Fibroblast of lung (primary cell): ENCODE data around the gene RHEBL1. TPM values are rescaled to one million over a fixed set of nuclear protein-coding genes. Genes with fewer than 3 reads are reported as not detected.
A peak's percentile ranks its signal among the peaks of the same experiment; 100 is the strongest.

ENCODE experiments used
- DNase-seq, 2 donors: peaks; one replicate each; pipeline versions ENCODE4 v3.0.0 to v3.0.0-alpha.2; 2010; ENCODE audit warnings: low read depth in 2 of 2
- H2AFZ ChIP-seq: 2 replicates; pipeline ENCODE4 v1.5.1; 2012; ENCODE audit warnings: low read length, control low read depth, inconsistent platforms
- H3K27ac ChIP-seq: 2 replicates; pipeline ENCODE4 v1.5.1; 2011; ENCODE audit warnings: low read length, control low read depth; ENCODE audit not compliant: insufficient read depth
- H3K27me3 ChIP-seq: 2 replicates; pipeline ENCODE4 v1.5.1; 2011; ENCODE audit warnings: mild to moderate bottlenecking, low read length; ENCODE audit not compliant: control insufficient read depth, insufficient read depth
- H3K36me3 ChIP-seq: 2 replicates; pipeline ENCODE4 v1.5.1; 2011; ENCODE audit warnings: low read length; ENCODE audit not compliant: control insufficient read depth, insufficient read depth
- H3K4me1 ChIP-seq: 2 replicates; pipeline ENCODE4 v1.5.1; 2011; ENCODE audit warnings: low read length; ENCODE audit not compliant: control insufficient read depth, insufficient read depth; ENCODE audit errors: extremely low read depth
- H3K4me2 ChIP-seq: 2 replicates; pipeline ENCODE4 v1.5.1; 2011; ENCODE audit warnings: low read length, control low read depth; ENCODE audit not compliant: insufficient read depth; ENCODE audit errors: extremely low read depth
- H3K4me3 ChIP-seq, 4 experiments: fragments of 200-600 bp in 1 of 4; sonication (generic) in 1 of 4; replicated peaks in 1 of 4; 2 replicates each; pipeline ENCODE4 v1.5.1; 2011 to 2016; ENCODE audit warnings: low read length in 4 of 4, low read depth in 3 of 4, mild to moderate bottlenecking in 3 of 4, control low read depth in 2 of 4, inconsistent platforms in 1 of 4, mixed read lengths in 1 of 4; ENCODE audit not compliant: insufficient read depth in 1 of 4; ENCODE audit errors: control extremely low read depth in 1 of 4
- H3K79me2 ChIP-seq: 2 replicates; pipeline ENCODE4 v1.5.1; 2012; ENCODE audit warnings: mild to moderate bottlenecking, low read length, inconsistent platforms; ENCODE audit not compliant: control insufficient read depth, insufficient read depth
- H3K9ac ChIP-seq: 2 replicates; pipeline ENCODE4 v1.5.1; 2011; ENCODE audit warnings: mild to moderate bottlenecking, low read length, control low read depth; ENCODE audit not compliant: insufficient read depth
- H3K9me3 ChIP-seq: 2 replicates; pipeline ENCODE4 v1.5.1; 2012; ENCODE audit warnings: low read depth, low read length; ENCODE audit not compliant: control insufficient read depth, insufficient read depth
- H4K20me1 ChIP-seq: 2 replicates; pipeline ENCODE4 v1.5.1; 2011; ENCODE audit warnings: low read length; ENCODE audit not compliant: control insufficient read depth, insufficient read depth; ENCODE audit errors: extremely low read depth
- EZH2 ChIP-seq: IDR thresholded peaks from 2 replicates; pipeline ENCODE4 v1.5.1; 2012; ENCODE audit warnings: low read length, control low read depth, mild to moderate bottlenecking; ENCODE audit errors: missing control alignments
- polyA plus RNA-seq, 2 donors: library from polyadenylated mRNA; depleted of rRNA in 1 of 2; stranded (reverse) in 1 of 2; unstranded in 1 of 2; fragments of >200 nt; gene quantifications; 2 replicates each; pipeline ENCODE4 v1.2.1, GENCODE V29; 2011 to 2012; ENCODE audit warnings: missing spikeins in 1 of 2
- total RNA-seq: library from RNA; depleted of rRNA; stranded (reverse); fragments of >200 nt; gene quantifications from 2 replicates; pipeline ENCODE4 v1.2.1, GENCODE V29; 2014
- TF ChIP-seq, protein P1 (sequence below), 2 donors: IDR thresholded peaks in 1 of 2; conservative IDR thresholded peaks in 1 of 2; 1 replicate in 1 of 2; 2 replicates in 1 of 2; pipeline ENCODE4 v1.5.1; 2011 to 2012; ENCODE audit warnings: low read length in 2 of 2, control low read depth in 1 of 2, inconsistent platforms in 1 of 2, low read depth in 1 of 2, mild to moderate bottlenecking in 1 of 2

RHEBL1 gene
- total and polyA plus RNA-seq, 2 donors (not counting 1 experiment from before 2014, with no cell fraction given): 0.33 to 0.41 TPM

DNA sequence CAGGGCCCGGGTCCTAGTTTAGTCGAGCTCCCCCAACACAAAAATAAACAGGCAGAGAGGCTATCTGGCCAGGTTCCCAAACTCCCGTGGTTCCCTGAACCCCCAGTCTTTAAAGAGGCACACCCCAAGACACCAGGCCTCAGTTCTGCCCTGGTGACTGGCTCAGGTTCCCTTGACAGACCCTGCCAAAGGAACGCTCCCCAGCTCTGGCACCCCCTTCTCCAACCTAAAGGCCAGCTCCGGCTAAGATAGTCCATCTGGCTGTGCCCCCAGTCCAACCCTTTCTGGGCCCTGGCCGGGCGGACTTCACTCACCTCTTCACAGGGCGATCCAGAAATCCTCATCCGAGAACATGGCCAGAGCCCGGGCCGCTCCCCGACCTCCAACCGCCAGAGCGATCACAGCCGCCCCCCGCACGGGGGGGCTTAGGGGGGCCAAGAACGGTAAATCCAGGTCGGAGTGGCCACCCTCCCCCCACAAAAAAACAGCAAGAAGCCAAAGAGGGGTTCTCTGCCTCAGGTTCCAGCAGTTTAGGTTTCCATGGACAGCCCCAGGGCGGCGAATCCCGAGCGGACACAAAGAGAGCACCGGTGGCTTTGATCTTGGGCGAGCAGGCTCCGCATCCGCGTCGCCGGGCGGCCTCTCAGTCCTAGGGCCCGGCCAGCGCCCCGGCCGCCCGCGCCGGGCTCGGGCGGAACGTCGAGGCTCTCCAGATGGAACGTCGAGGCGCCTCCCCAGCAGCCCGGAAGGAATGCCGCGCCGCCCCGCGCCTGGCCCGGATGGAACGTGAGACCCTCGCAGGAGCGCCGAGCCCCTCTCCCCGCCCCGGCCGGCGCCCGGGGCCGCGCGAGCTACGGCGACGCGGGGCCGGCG lies 10.2 kb downstream of the RHEBL1 start:
- no peak overlapping the region for H2AFZ ChIP-seq

GRCh38 chr12:49059045-49059298 lies 10.8 kb downstream of the RHEBL1 start:
- TF ChIP-seq, protein P1, sequence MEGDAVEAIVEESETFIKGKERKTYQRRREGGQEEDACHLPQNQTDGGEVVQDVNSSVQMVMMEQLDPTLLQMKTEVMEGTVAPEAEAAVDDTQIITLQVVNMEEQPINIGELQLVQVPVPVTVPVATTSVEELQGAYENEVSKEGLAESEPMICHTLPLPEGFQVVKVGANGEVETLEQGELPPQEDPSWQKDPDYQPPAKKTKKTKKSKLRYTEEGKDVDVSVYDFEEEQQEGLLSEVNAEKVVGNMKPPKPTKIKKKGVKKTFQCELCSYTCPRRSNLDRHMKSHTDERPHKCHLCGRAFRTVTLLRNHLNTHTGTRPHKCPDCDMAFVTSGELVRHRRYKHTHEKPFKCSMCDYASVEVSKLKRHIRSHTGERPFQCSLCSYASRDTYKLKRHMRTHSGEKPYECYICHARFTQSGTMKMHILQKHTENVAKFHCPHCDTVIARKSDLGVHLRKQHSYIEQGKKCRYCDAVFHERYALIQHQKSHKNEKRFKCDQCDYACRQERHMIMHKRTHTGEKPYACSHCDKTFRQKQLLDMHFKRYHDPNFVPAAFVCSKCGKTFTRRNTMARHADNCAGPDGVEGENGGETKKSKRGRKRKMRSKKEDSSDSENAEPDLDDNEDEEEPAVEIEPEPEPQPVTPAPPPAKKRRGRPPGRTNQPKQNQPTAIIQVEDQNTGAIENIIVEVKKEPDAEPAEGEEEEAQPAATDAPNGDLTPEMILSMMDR (conservative IDR thresholded peaks at IDR 0.05 in 1 of 2, IDR thresholded peaks at IDR 0.05 in 1 of 2; ENCODE audit: low read depth in 1 of 2, low read length in 2 of 2): no peak
- no peak for TF ChIP-seq EZH2
- H3K4me1 ChIP-seq: peaks cover 8% of the 10 kb centered on the region
- H3K4me3 ChIP-seq: peak overlapping the region; percentile 65 to 96 (median 84)
- H4K20me1 ChIP-seq: peaks cover 5% of the 10 kb centered on the region
- DNase-seq: peak in 1 of 2 donors; percentile 11
- peaks cover 9% of the 10 kb centered on the region for H3K36me3 ChIP-seq
- no peaks in the 10 kb centered on the region for H3K27me3 ChIP-seq
- H3K4me2 ChIP-seq: peak overlapping the region; percentile 99
- no peaks in the 10 kb centered on the region for H3K9me3 ChIP-seq
- peaks cover 68% of the 10 kb centered on the region for H3K79me2 ChIP-seq
- H3K9ac ChIP-seq: peak overlapping the region; percentile 93
- no peak overlapping the region for H2AFZ ChIP-seq
- peak overlapping the region; percentile 92 for H3K27ac ChIP-seq

More for the DNA sequence above, 10.2 kb downstream of the RHEBL1 start:
- Histone ChIP-seq H3K4me3 (peak overlapping the region; percentile 65 to 96 (median 84)), H3K9ac (peak overlapping the region; percentile 93), H3K36me3 (peaks cover 5% of the 10 kb centered on the region), H3K4me2 (peak overlapping the region; percentile 99), H4K20me1 (peaks cover 5% of the 10 kb centered on the region), H3K4me1 (peaks cover 8% of the 10 kb centered on the region), H3K27me3 (no peaks in the 10 kb centered on the region), H3K27ac (peak overlapping the region; percentile 92), H3K79me2 (peaks cover 62% of the 10 kb centered on the region), H3K9me3 (no peaks in the 10 kb centered on the region)
- TF ChIP-seq EZH2: no peak
- TF ChIP-seq, protein P1 (conservative IDR thresholded peaks at IDR 0.05 in 1 of 2, IDR thresholded peaks at IDR 0.05 in 1 of 2; ENCODE audit: low read depth in 1 of 2, low read length in 2 of 2): no peak
- peak; percentile 15 to 25 for DNase-seq

DNA sequence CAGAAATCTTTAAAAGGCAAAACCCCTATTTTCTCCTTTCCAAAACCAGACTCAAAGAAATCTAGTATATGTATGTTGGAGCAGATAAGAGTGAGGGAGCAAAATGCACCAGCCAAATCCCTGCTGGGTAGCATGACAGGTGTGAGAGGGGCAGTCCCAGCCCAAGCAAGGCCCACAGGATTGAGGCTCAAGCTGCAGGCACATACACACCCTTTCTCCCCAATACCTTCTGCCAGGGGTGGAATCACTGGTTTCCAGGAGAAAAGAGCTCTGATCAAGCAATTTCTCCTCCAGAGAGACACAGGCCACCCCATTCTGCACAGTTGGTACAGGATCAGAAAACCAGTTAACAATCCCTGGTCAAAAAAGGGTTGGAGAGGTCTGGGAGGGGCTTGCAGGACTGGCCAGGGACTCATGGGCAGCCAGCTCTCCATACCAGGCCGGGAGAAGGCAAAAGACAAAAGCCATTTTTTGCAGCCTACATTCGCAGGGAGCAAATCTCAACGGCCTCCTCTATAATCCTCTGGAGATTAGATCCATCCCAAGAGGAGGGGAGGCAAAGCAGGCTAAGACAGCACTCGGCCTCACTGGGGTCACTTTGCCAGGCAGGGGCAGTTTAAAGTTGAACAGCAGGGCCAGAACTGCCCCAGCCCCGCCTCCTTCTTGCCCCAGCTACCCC lies 11.3 kb downstream of the RHEBL1 start:
- Histone ChIP-seq H3K4me1 (peaks cover 8% of the 10 kb centered on the region), H3K36me3 (peaks cover 12% of the 10 kb centered on the region), H3K4me2 (peak overlapping the region; percentile 99), H3K9me3 (no peaks in the 10 kb centered on the region), H3K79me2 (peaks cover 72% of the 10 kb centered on the region), H2AFZ (no peak overlapping the region), H4K20me1 (peaks cover 8% of the 10 kb centered on the region), H3K4me3 (peak overlapping the region; percentile 65 to 96 (median 84)), H3K9ac (peak overlapping the region; percentile 93), H3K27me3 (no peaks in the 10 kb centered on the region), H3K27ac (peak overlapping the region; percentile 92)
- DNase-seq: no peak
- TF ChIP-seq EZH2: no peak
- TF ChIP-seq, protein P1 (conservative IDR thresholded peaks at IDR 0.05 in 1 of 2, IDR thresholded peaks at IDR 0.05 in 1 of 2; ENCODE audit: low read depth in 1 of 2, low read length in 2 of 2): no peak
